H1 (cell line): ENCODE measurements around the gene GBF1. TPM values are rescaled to one million over a fixed set of nuclear protein-coding genes. Genes with fewer than 3 reads are reported as not detected.

Experiments used
- CTCF ChIA-PET: fragments of 300-600 bp; sonication (Branson Sonifier 250); formaldehyde crosslinking; loops from one replicate; lab custom pipeline; 2021; ENCODE audit not compliant: partially characterized antibody; lab: Charles Lee
- POLR2A ChIA-PET: fragments of 300-600 bp; sonication (Branson Sonifier 250); formaldehyde crosslinking; loops from one replicate; lab custom pipeline; 2021; ENCODE audit warnings: inconsistent platforms; ENCODE audit not compliant: partially characterized antibody; lab: Charles Lee
- DNase-seq, 2 experiments: peaks; one replicate each; pipeline versions ENCODE4 v3.0.0 to v3.0.0-alpha.2; 2010 to 2022; ENCODE audit warnings: low spot score in 2 of 2, low read depth in 1 of 2, mixed read lengths in 1 of 2
- FAIRE-seq: peaks from 2 replicates; lab custom pipeline; 2011; peaks lifted over from hg19 to GRCh38; lab: Jason Lieb, UNC
- H2AFZ ChIP-seq: 2 replicates; pipeline ENCODE4 v1.8.1; 2012; ENCODE audit warnings: low read length, inconsistent platforms
- H2AK5ac ChIP-seq: 2 replicates; pipeline ENCODE4 v1.6.1; 2013; ENCODE audit warnings: low read depth, low read length
- H2BK120ac ChIP-seq: replicated peaks from 2 replicates; pipeline ENCODE3; 2013; ENCODE audit warnings: low read depth, low read length, inconsistent platforms
- H2BK12ac ChIP-seq: 2 replicates; pipeline ENCODE4 v1.6.1; 2013; ENCODE audit warnings: low read depth, low read length
- H2BK15ac ChIP-seq: 2 replicates; pipeline ENCODE4 v1.6.1; 2013; ENCODE audit warnings: low read length
- H2BK20ac ChIP-seq: 2 replicates; pipeline ENCODE4 v1.6.1; 2013; ENCODE audit warnings: low read length
- H2BK5ac ChIP-seq: 2 replicates; pipeline ENCODE4 v1.6.1; 2013; ENCODE audit warnings: low read depth, low read length
- H3K14ac ChIP-seq: 2 replicates; pipeline ENCODE4 v1.6.1; 2013; ENCODE audit warnings: inconsistent platforms; ENCODE audit not compliant: insufficient read length
- H3K18ac ChIP-seq: 2 replicates; pipeline ENCODE4 v1.6.1; 2013; ENCODE audit warnings: low read length; ENCODE audit errors: extremely low read depth
- H3K23ac ChIP-seq: 2 replicates; pipeline ENCODE4 v1.6.1; 2013; ENCODE audit warnings: inconsistent platforms; ENCODE audit not compliant: insufficient read length
- H3K23me2 ChIP-seq: 2 replicates; pipeline ENCODE4 v1.6.1; 2013; ENCODE audit warnings: low read depth, low read length
- H3K27ac ChIP-seq: 2 replicates; pipeline ENCODE4 v1.6.1; 2011; ENCODE audit warnings: low read depth, low read length, inconsistent platforms
- H3K27me3 ChIP-seq, 4 experiments: replicated peaks in 1 of 4; 1 replicate in 1 of 4; 2 replicates in 3 of 4; pipeline versions ENCODE4 v1.6.1 to v1.8.1; 2011 to 2013; ENCODE audit warnings: low read length in 3 of 4, mild to moderate bottlenecking in 3 of 4, inconsistent platforms in 2 of 4, mixed read lengths in 2 of 4, moderate library complexity in 1 of 4; ENCODE audit not compliant: control insufficient read depth in 3 of 4, insufficient read depth in 3 of 4; ENCODE audit errors: extremely low read depth in 1 of 4
- H3K36me3 ChIP-seq, 4 experiments: 2 replicates each; pipeline versions ENCODE4 v1.6.1 to v1.8.1; 2011 to 2013; ENCODE audit warnings: mild to moderate bottlenecking in 4 of 4, low read length in 3 of 4, moderate library complexity in 2 of 4, control low read depth in 1 of 4, inconsistent platforms in 1 of 4; ENCODE audit not compliant: insufficient read depth in 4 of 4, control insufficient read depth in 2 of 4
- H3K4ac ChIP-seq: replicated peaks from 2 replicates; pipeline ENCODE3; 2013; ENCODE audit warnings: low read length, low read depth, mixed read lengths, inconsistent platforms; ENCODE audit not compliant: insufficient read length
- H3K4me1 ChIP-seq, 4 experiments: replicated peaks in 1 of 4; 1 replicate in 1 of 4; 2 replicates in 3 of 4; pipeline versions ENCODE4 v1.6.1 to v1.8.1; 2011 to 2013; ENCODE audit warnings: low read length in 3 of 4, inconsistent platforms in 2 of 4, mixed read lengths in 1 of 4; ENCODE audit not compliant: insufficient read depth in 4 of 4, control insufficient read depth in 3 of 4
- H3K4me2 ChIP-seq, 2 experiments: 2 replicates each; pipeline versions ENCODE4 v1.6.1 to v1.8.1; 2011 to 2013; ENCODE audit warnings: low read depth in 2 of 2, low read length in 2 of 2, control low read depth in 1 of 2, inconsistent platforms in 1 of 2, mild to moderate bottlenecking in 1 of 2; ENCODE audit not compliant: insufficient read depth in 1 of 2
- H3K4me3 ChIP-seq, 4 experiments: fragments of 200-600, 300-600 bp in 1 of 4; sonication (generic), shearing (Covaris generic), sonication (Bioruptor Twin) in 1 of 4; 2 replicates each; pipeline versions ENCODE4 v1.5.1 to v1.8.1; 2011 to 2016; ENCODE audit warnings: low read length in 4 of 4, low read depth in 3 of 4, control low read depth in 2 of 4, inconsistent platforms in 2 of 4, mild to moderate bottlenecking in 2 of 4, mixed read lengths in 1 of 4, moderate library complexity in 1 of 4; ENCODE audit not compliant: insufficient read depth in 2 of 4; ENCODE audit errors: extremely low read depth in 1 of 4
- H3K56ac ChIP-seq: replicated peaks from 2 replicates; pipeline ENCODE3; 2013; ENCODE audit warnings: low read depth, mild to moderate bottlenecking, mixed read lengths, low read length, inconsistent platforms; ENCODE audit not compliant: insufficient read length
- H3K79me1 ChIP-seq: 2 replicates; pipeline ENCODE4 v1.6.1; 2013; ENCODE audit warnings: low read depth, low read length, control low read depth
- H3K79me2 ChIP-seq, 2 experiments: 2 replicates each; pipeline versions ENCODE4 v1.6.1 to v1.8.1; 2012 to 2013; ENCODE audit warnings: low read length in 2 of 2, mild to moderate bottlenecking in 2 of 2, inconsistent platforms in 1 of 2; ENCODE audit not compliant: insufficient read depth in 2 of 2, control insufficient read depth in 1 of 2
- H3K9ac ChIP-seq, 4 experiments: replicated peaks in 1 of 4; 1 replicate in 1 of 4; 2 replicates in 3 of 4; pipeline versions ENCODE4 v1.6.1 to v1.8.1; 2011 to 2013; ENCODE audit warnings: low read depth in 3 of 4, low read length in 3 of 4, control low read depth in 2 of 4, mild to moderate bottlenecking in 2 of 4, moderate library complexity in 2 of 4, inconsistent platforms in 1 of 4; ENCODE audit errors: extremely low read depth in 1 of 4
- H3K9me3 ChIP-seq, 2 experiments: 2 replicates each; pipeline versions ENCODE4 v1.6.1 to v1.8.1; 2012 to 2013; ENCODE audit warnings: mild to moderate bottlenecking in 2 of 2, moderate library complexity in 2 of 2, control low read depth in 1 of 2, inconsistent platforms in 1 of 2, low read depth in 1 of 2, low read length in 1 of 2, mixed read lengths in 1 of 2; ENCODE audit not compliant: insufficient read depth in 2 of 2
- H4K20me1 ChIP-seq, 2 experiments: replicated peaks in 1 of 2; 2 replicates each; pipeline versions ENCODE3 to v1.8.1; 2011 to 2013; ENCODE audit warnings: inconsistent platforms in 2 of 2, low read length in 2 of 2, mild to moderate bottlenecking in 1 of 2; ENCODE audit not compliant: insufficient read depth in 2 of 2, control insufficient read depth in 1 of 2
- H4K5ac ChIP-seq: 2 replicates; pipeline ENCODE4 v1.6.1; 2013; ENCODE audit warnings: low read length, low read depth, mixed read lengths, inconsistent platforms; ENCODE audit not compliant: insufficient read length
- H4K8ac ChIP-seq: 2 replicates; pipeline ENCODE4 v1.8.0; 2013; ENCODE audit warnings: mild to moderate bottlenecking, moderate library complexity, low read length, inconsistent platforms; ENCODE audit not compliant: insufficient read depth; ENCODE audit errors: extremely low read depth
- H4K91ac ChIP-seq: replicated peaks from 2 replicates; pipeline ENCODE3; 2013; ENCODE audit warnings: low read length, mixed read lengths, inconsistent platforms; ENCODE audit not compliant: insufficient read length
- CBX5 ChIP-seq: fragments of 300-800, 300-1000 bp; sonication (generic); IDR thresholded peaks from 2 replicates; pipeline ENCODE4 v1.7.1; 2016; ENCODE audit warnings: antibody characterized with exemption, low read length, low read depth
- CTBP2 ChIP-seq: IDR thresholded peaks from 2 replicates; pipeline ENCODE4 v1.7.0; 2011; ENCODE audit warnings: borderline replicate concordance, mild to moderate bottlenecking, moderate library complexity, mixed read lengths, low read length; ENCODE audit not compliant: insufficient read depth, insufficient read length
- EZH2 ChIP-seq: fragments of 200-600 bp; sonication (generic); IDR thresholded peaks from 2 replicates; pipeline ENCODE4 v1.7.1; 2012; ENCODE audit warnings: low read depth, mild to moderate bottlenecking, moderate library complexity, low read length, inconsistent platforms; ENCODE audit not compliant: severe bottlenecking
- JUND ChIP-seq: IDR thresholded peaks from 2 replicates; pipeline ENCODE4 v1.6.1; 2011; ENCODE audit warnings: mild to moderate bottlenecking, improper control_type of control experiment, low read length
- KDM4A ChIP-seq: IDR thresholded peaks from one replicate; pipeline ENCODE4 v1.7.1; 2012; ENCODE audit warnings: low read depth, mild to moderate bottlenecking, moderate library complexity, low read length, inconsistent platforms; ENCODE audit not compliant: severe bottlenecking
- NANOG ChIP-seq: IDR thresholded peaks from 2 replicates; pipeline ENCODE4 v1.6.1; 2011; ENCODE audit warnings: low read length, low read depth, mild to moderate bottlenecking, inconsistent platforms; ENCODE audit not compliant: insufficient read depth, poor library complexity, severe bottlenecking
- POLR2A ChIP-seq, 2 experiments: IDR thresholded peaks; 1 replicate in 1 of 2; 2 replicates in 1 of 2; pipeline ENCODE4 v1.6.1; 2011; ENCODE audit warnings: low read depth in 2 of 2, low read length in 2 of 2, mild to moderate bottlenecking in 2 of 2; ENCODE audit errors: control extremely low read depth in 1 of 2
- RNF2 ChIP-seq: fragments of 200-900, 300-1000 bp; sonication (generic); IDR thresholded peaks from 2 replicates; pipeline ENCODE4 v1.7.1; 2016; ENCODE audit warnings: borderline replicate concordance, low read depth, mild to moderate bottlenecking, antibody characterized with exemption, low read length; ENCODE audit not compliant: poor library complexity, severe bottlenecking; ENCODE audit errors: missing control alignments
- SIX5 ChIP-seq: IDR thresholded peaks from 2 replicates; pipeline ENCODE4 v1.6.1; 2011; ENCODE audit warnings: mild to moderate bottlenecking, low read depth, low read length
- SUZ12 ChIP-seq: fragments of 200-600 bp; sonication (generic); IDR thresholded peaks from 2 replicates; pipeline ENCODE4 v1.6.1; 2012; ENCODE audit warnings: mild to moderate bottlenecking, inconsistent platforms, low read length, moderate library complexity, mixed read lengths
- TAF7 ChIP-seq: optimal IDR thresholded peaks from 2 replicates; pipeline ENCODE3; 2011; ENCODE audit warnings: low read depth, mild to moderate bottlenecking, inconsistent platforms, low read length, moderate library complexity, borderline replicate concordance
- TBP ChIP-seq: IDR thresholded peaks from 2 replicates; pipeline ENCODE4 v1.6.1; 2011; ENCODE audit warnings: low read depth, low read length, improper control_type of control experiment
- USF2 ChIP-seq: IDR thresholded peaks from 2 replicates; pipeline ENCODE4 v1.6.1; 2011; ENCODE audit warnings: low read length, improper control_type of control experiment
- WGBS, 2 experiments: shearing (Covaris generic) in 1 of 2; methylation state at CpG; one replicate each; pipeline versions ENCODE4 v1.1.6 to v1.1.7; 2013 to 2015; ENCODE audit warnings: low lambda C conversion rate in 2 of 2, mixed read lengths in 2 of 2, inconsistent platforms in 1 of 2, low coverage in 1 of 2, missing lambda C conversion rate in 1 of 2; ENCODE audit not compliant: insufficient replicate concordance in 2 of 2, insufficient coverage in 1 of 2, insufficient read length in 1 of 2; ENCODE audit errors: extremely low coverage in 1 of 2, missing lambda C conversion rate in 1 of 2; 5-methylcytosine and 5-hydroxymethylcytosine counted together
- polyA plus RNA-seq, 7 experiments: library from polyadenylated mRNA; depleted of rRNA in 3 of 7; stranded (reverse) in 5 of 7; unstranded in 2 of 7; fragments of >200 nt in 5 of 7; fragments of 200-250 nt in 2 of 7; gene quantifications; 1 replicate in 5 of 7; 2 replicates in 1 of 7; 4 replicates in 1 of 7; pipeline versions ENCODE4 v1.2.1 to v1.2.3, GENCODE V29; 2011 to 2013; ENCODE audit warnings: missing spikeins in 2 of 7, mixed read lengths in 2 of 7
- total RNA-seq: library from RNA; stranded (reverse); fragmentation: NEBNext Ultra II Directional; extraction: Animal tissue kit (Norgen Biotek cat#: 25700); gene quantifications from 2 replicates; pipeline ENCODE4 v1.2.1, GENCODE V29; 2021

GBF1 gene
- total and polyA plus RNA-seq, 2 of the 8 experiments (the other 6 are each of a cell fraction or from before 2014, with no cell fraction given), result 11.0 to 25.5 TPM

DNA sequence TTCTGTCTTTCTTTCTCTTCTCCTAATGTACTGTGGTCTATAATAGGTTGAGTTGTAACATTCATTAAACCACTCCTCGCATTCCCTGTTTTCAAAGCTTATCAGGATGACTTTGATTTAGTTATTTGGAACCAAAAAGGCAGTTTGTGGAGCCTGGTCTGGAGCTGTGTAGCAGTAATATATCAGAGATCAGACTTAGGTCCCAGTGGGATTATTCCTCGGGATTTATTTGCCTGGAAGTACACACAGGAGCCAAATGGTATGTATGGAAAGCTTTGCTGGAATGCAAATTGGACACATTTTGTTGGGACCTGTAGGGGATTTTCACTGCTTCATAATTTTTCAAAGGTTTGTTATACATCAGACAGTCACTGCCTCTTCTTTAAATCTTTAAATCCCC lies 40.9 kb downstream of the GBF1 start:
- ChIA-PET POLR2A (no interaction called here), CTCF (interaction anchor here (1.4 kb wide), 1 partner anchor 56 kb away, joined by 4 read pairs; no protein-coding TSS in a partner anchor)
- Histone ChIP-seq H4K8ac (no peak overlapping the region), H3K14ac (no peak overlapping the region), H4K20me1 (peaks cover 1 to 2% of the 10 kb centered on the region in 2 experiments), H3K4ac (no peak overlapping the region), H3K27me3 (no peaks in the 10 kb centered on the region), H3K9ac (no peak overlapping the region), H3K36me3 (no peaks in the 10 kb centered on the region), H3K79me2 (no peaks in the 10 kb centered on the region), H3K79me1 (peaks cover 2% of the 10 kb centered on the region; the same call in 1 of the 2 replicates), H3K4me2 (no peak overlapping the region), H3K27ac (no peak overlapping the region), H2BK20ac (no peak overlapping the region), H2AFZ (no peak overlapping the region), H3K23me2 (no peaks in the 10 kb centered on the region), H2AK5ac (no peak overlapping the region), H2BK120ac (no peak overlapping the region), H3K4me3 (no peak overlapping the region), H3K9me3 (no peaks in the 10 kb centered on the region), H4K91ac (no peak overlapping the region), H4K5ac (no peak overlapping the region), H3K23ac (no peak overlapping the region), H3K4me1 (no peaks in the 10 kb centered on the region), H3K18ac (no peak overlapping the region), H3K56ac (no peak overlapping the region), H2BK12ac (no peak overlapping the region), H2BK15ac (no peak overlapping the region), H2BK5ac (no peak overlapping the region)
- FAIRE-seq (no peak), DNase-seq (no peak)
- WGBS, 2 experiments, result 92% methylated on average over 2 of the region's 2 CpGs; no CpG with 5 or more reads in 1 of the 2 experiments
- TF ChIP-seq POLR2A (IDR thresholded peaks at IDR 0.05; ENCODE audit: control extremely low read depth in 1 of 2, low read depth in 2 of 2, low read length in 2 of 2), result no peak
- no peak for TF ChIP-seq TBP
- TF ChIP-seq SUZ12, result no peak
- TF ChIP-seq JUND, result no peak
- TF ChIP-seq NANOG, result no peak
- TF ChIP-seq RNF2, result no peak
- TF ChIP-seq USF2, result no peak
- no peak for TF ChIP-seq KDM4A
- TF ChIP-seq CBX5, result no peak
- no peak for TF ChIP-seq CTBP2
- no peak for TF ChIP-seq EZH2
- TF ChIP-seq SIX5, result no peak
- TF ChIP-seq TAF7, result no peak
